HepG2 (cell line): ENCODE results near the gene SFMBT1. TPM values are rescaled to one million over a fixed set of nuclear protein-coding genes. Genes with fewer than 3 reads are reported as not detected.
A peak's percentile ranks its signal among the peaks of the same experiment; 100 is the strongest.

Experiments used
- ATAC-seq: fragments of 200-7000 bp; cut with Tn5 transposase; 3 replicates; pipeline ENCODE4 v1.9.1; 2020; ENCODE audit warnings: mild to moderate bottlenecking, moderate library complexity
- BruUV-seq: library from RNA; stranded (reverse); fragments of 400-500 nt; replicated peaks from 2 replicates; lab custom pipeline; 2021; lab: Mats Ljungman, UMichigan
- CTCF ChIA-PET: fragments of 300-600 bp; formaldehyde crosslinking; extraction: SDS; loops from one replicate; lab custom pipeline; 2021; ENCODE audit warnings: low total read pairs, inconsistent platforms, low intra/inter-chr PET ratio; lab: Yijun Ruan, JAX
- POLR2A ChIA-PET: fragments of 350-600 bp; sonication (Branson Sonifier 250); formaldehyde crosslinking; loops from one replicate; lab custom pipeline; 2020; ENCODE audit warnings: antibody characterized with exemption, inconsistent platforms; lab: Yijun Ruan, JAX
- DNase-seq: peaks from one replicate; pipeline ENCODE4 v3.0.0-alpha.2; 2015; ENCODE audit warnings: low spot score
- FAIRE-seq: peaks from 3 replicates; lab custom pipeline; 2011; peaks lifted over from hg19 to GRCh38; lab: Jason Lieb, UNC
- H2AFZ ChIP-seq: one replicate; pipeline ENCODE4 v1.6.1; 2011; ENCODE audit warnings: low read length, inconsistent platforms
- H3K27ac ChIP-seq: fragments of 300-600 bp; 3 replicates; pipeline ENCODE4 v1.8.0; 2011; ENCODE audit warnings: mixed run types, mild to moderate bottlenecking, mixed read lengths, low read length, inconsistent platforms; ENCODE audit not compliant: insufficient read depth; ENCODE audit errors: extremely low read length
- H3K27me3 ChIP-seq, 2 experiments: fragments of 200-600 bp in 1 of 2; 2 replicates in 1 of 2; 3 replicates in 1 of 2; pipeline versions ENCODE4 v1.6.0 to v1.8.0; 2011; ENCODE audit warnings: low read length in 2 of 2, mild to moderate bottlenecking in 2 of 2, moderate library complexity in 2 of 2, inconsistent platforms in 1 of 2; ENCODE audit not compliant: insufficient read depth in 2 of 2, control insufficient read depth in 1 of 2
- H3K36me3 ChIP-seq, 2 experiments: fragments of 200-600 bp in 1 of 2; replicated peaks in 1 of 2; 2 replicates in 1 of 2; 3 replicates in 1 of 2; pipeline versions ENCODE4 v1.5.1 to v1.8.0; 2011; ENCODE audit warnings: low read length in 2 of 2, inconsistent platforms in 1 of 2; ENCODE audit not compliant: insufficient read depth in 2 of 2, control insufficient read depth in 1 of 2
- H3K4me1 ChIP-seq: 2 replicates; pipeline ENCODE4 v1.5.1; 2012; ENCODE audit warnings: low read length, inconsistent platforms; ENCODE audit not compliant: insufficient read depth
- H3K4me2 ChIP-seq: 2 replicates; pipeline ENCODE4 v1.6.0; 2011; ENCODE audit warnings: low read depth, low read length, inconsistent platforms
- H3K4me3 ChIP-seq, 3 experiments: fragments of 200-600 bp in 1 of 3; sonication (generic), shearing (Covaris generic) in 1 of 3; replicated peaks in 1 of 3; 2 replicates each; pipeline ENCODE4 v1.5.1; 2011 to 2016; ENCODE audit warnings: low read length in 3 of 3, inconsistent platforms in 2 of 3, low read depth in 2 of 3, mild to moderate bottlenecking in 2 of 3, control low read depth in 1 of 3, mixed read lengths in 1 of 3; ENCODE audit not compliant: insufficient read depth in 1 of 3
- H3K79me2 ChIP-seq: one replicate; pipeline ENCODE4 v1.6.1; 2011; ENCODE audit warnings: low read length, inconsistent platforms; ENCODE audit not compliant: insufficient read depth
- H3K9ac ChIP-seq: 2 replicates; pipeline ENCODE4 v1.6.0; 2011; ENCODE audit warnings: mild to moderate bottlenecking, low read depth, low read length, inconsistent platforms; ENCODE audit not compliant: insufficient read depth
- H3K9me3 ChIP-seq: 2 replicates; pipeline ENCODE4 v1.5.1; 2012; ENCODE audit warnings: mild to moderate bottlenecking, low read length
- H4K20me1 ChIP-seq: 2 replicates; pipeline ENCODE4 v1.6.0; 2011; ENCODE audit warnings: inconsistent platforms, mild to moderate bottlenecking, low read length, moderate library complexity; ENCODE audit not compliant: insufficient read depth
- CHCHD3 ChIP-seq: sonication (generic); formaldehyde crosslinking; IDR thresholded peaks from 2 replicates; pipeline ENCODE4 v1.8.0; 2022; ENCODE audit warnings: mild to moderate bottlenecking, missing genetic modification reagents, moderate library complexity
- SMC3 ChIP-seq: IDR thresholded peaks from 2 replicates; pipeline ENCODE4 v1.6.1; 2011; ENCODE audit warnings: low read length, improper control_type of control experiment
- SOX6 ChIP-seq, 2 experiments: fragments of 450-650 bp in 1 of 2; sonication (generic) in 1 of 2; formaldehyde crosslinking in 1 of 2; IDR thresholded peaks; 2 replicates each; pipeline versions ENCODE4 v1.4.0 to v1.6.1; 2017 to 2020; ENCODE audit warnings: antibody characterized with exemption in 1 of 2, mild to moderate bottlenecking in 1 of 2, missing genetic modification reagents in 1 of 2
- STAG1 ChIP-seq: sonication (generic); formaldehyde crosslinking; IDR thresholded peaks from 2 replicates; pipeline ENCODE4 v1.4.0; 2020; ENCODE audit warnings: missing genetic modification reagents
- ZNF143 ChIP-seq: sonication (generic); formaldehyde crosslinking; IDR thresholded peaks from 2 replicates; pipeline ENCODE4 v1.4.0; 2020; ENCODE audit warnings: missing genetic modification reagents
- ZNF776 ChIP-seq: sonication (generic); formaldehyde crosslinking; IDR thresholded peaks from 2 replicates; pipeline ENCODE4 v1.4.0; 2020; ENCODE audit warnings: mild to moderate bottlenecking, missing genetic modification reagents
- WGBS: methylation state at CpG from one replicate; pipeline ENCODE4 v1.1.6; 2017; ENCODE audit warnings: low lambda C conversion rate; 5-methylcytosine and 5-hydroxymethylcytosine counted together
- in situ Hi-C: cut with HindIII; loops from 2 replicates; pipeline ENCODE4 v1.10.0; 2017; ENCODE audit warnings: low pct_unique_long_range_greater_than_20kb; ENCODE audit not compliant: extremely low pct_ligation_motif_present
- intact Hi-C: fragments of 100-400 bp; cut with micrococcal nuclease; formaldehyde crosslinking; loops from one replicate; pipeline ENCODE4 v1.10.0; 2022; ENCODE audit not compliant: unreplicated experiment
- polyA plus RNA-seq, 8 experiments: library from polyadenylated mRNA; depleted of rRNA in 3 of 8; stranded (reverse) in 7 of 8; unstranded in 1 of 8; fragments of >200 nt; fragmentation: Illumina TruSeq in 4 of 8; extraction: Trizol in 4 of 8; gene quantifications; 2 replicates each; pipeline versions ENCODE4 v1.2.1 to v1.2.3, GENCODE V29; 2011 to 2016; ENCODE audit warnings: low read depth in 4 of 8, missing spikeins in 1 of 8, mixed read lengths in 1 of 8; ENCODE audit not compliant: insufficient read depth in 1 of 8
- total RNA-seq, 5 experiments: library from RNA; depleted of rRNA; stranded (reverse); fragments of >200 nt; fragmentation: Illumina TruSeq; extraction: Trizol; gene quantifications; 2 replicates each; pipeline ENCODE4 v1.2.3, GENCODE V29; 2016; ENCODE audit warnings: low read depth in 1 of 5
- TF ChIP-seq, protein P1 (sequence below): sonication (generic); formaldehyde crosslinking; IDR thresholded peaks from 2 replicates; pipeline ENCODE4 v1.5.0; 2020; ENCODE audit warnings: mild to moderate bottlenecking, missing genetic modification reagents, moderate library complexity
- TF ChIP-seq, protein P2 (sequence below): sonication (generic); formaldehyde crosslinking; IDR thresholded peaks from 2 replicates; pipeline ENCODE4 v1.8.1; 2023; ENCODE audit warnings: mild to moderate bottlenecking, missing genetic modification reagents, borderline replicate concordance
- TF ChIP-seq, protein P3 (sequence below): sonication (generic); formaldehyde crosslinking; IDR thresholded peaks from 2 replicates; pipeline ENCODE4 v1.5.1; 2020; ENCODE audit warnings: missing genetic modification reagents, mild to moderate bottlenecking, borderline replicate concordance

SFMBT1 gene
- total and polyA plus RNA-seq, 2 of the 13 experiments (the other 11 are each of a cell fraction or from before 2014, with no cell fraction given), result 3.8 to 12.8 TPM

DNA sequence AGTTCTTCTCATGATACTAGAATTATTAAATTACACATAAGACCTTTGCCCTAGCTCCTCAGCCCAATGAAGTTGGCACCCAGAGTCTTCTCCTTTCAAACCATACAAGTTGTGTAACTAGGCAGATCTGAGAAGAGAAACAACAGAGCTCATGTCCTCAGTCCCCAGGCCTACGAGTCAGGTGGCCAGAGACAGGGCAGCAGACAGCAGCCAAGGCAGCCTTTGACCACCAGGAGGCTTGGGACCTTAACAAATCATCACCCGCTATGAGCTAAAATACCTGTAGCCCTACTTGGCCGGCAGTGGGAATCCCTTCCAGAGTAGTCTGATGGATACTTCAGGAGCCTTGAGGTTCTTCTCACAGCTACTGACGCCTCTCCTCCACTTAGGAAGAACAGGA is 166.8 kb downstream of the SFMBT1 start:
- TF ChIP-seq SMC3 (peak; percentile 7; the same call in 1 of the 2 replicates), ZNF776 (CRISPR knock-in tag) (no peak), STAG1 (0 out of 2 replicates have a peak, but pooled peaks have one; percentile 18)
- TF ChIP-seq, protein P1, sequence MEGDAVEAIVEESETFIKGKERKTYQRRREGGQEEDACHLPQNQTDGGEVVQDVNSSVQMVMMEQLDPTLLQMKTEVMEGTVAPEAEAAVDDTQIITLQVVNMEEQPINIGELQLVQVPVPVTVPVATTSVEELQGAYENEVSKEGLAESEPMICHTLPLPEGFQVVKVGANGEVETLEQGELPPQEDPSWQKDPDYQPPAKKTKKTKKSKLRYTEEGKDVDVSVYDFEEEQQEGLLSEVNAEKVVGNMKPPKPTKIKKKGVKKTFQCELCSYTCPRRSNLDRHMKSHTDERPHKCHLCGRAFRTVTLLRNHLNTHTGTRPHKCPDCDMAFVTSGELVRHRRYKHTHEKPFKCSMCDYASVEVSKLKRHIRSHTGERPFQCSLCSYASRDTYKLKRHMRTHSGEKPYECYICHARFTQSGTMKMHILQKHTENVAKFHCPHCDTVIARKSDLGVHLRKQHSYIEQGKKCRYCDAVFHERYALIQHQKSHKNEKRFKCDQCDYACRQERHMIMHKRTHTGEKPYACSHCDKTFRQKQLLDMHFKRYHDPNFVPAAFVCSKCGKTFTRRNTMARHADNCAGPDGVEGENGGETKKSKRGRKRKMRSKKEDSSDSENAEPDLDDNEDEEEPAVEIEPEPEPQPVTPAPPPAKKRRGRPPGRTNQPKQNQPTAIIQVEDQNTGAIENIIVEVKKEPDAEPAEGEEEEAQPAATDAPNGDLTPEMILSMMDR (CRISPR knock-in tag), result peak; percentile 25; the same call in 1 of the 2 replicates
- TF ChIP-seq, protein P2, sequence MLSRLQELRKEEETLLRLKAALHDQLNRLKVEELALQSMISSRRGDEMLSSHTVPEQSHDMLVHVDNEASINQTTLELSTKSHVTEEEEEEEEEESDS (CRISPR knock-in tag), result no peak
- Histone ChIP-seq H3K36me3 (0 out of 5 replicates have a peak, but pooled peaks cover 0 to 3% of the 10 kb centered on the region in 2 experiments), H3K9me3 (no peaks in the 10 kb centered on the region), H3K4me1 (peaks cover 7% of the 10 kb centered on the region), H3K27me3 (no peaks in the 10 kb centered on the region), H3K4me3 (no peak overlapping the region), H3K4me2 (no peak overlapping the region), H3K79me2 (no peaks in the 10 kb centered on the region), H4K20me1 (no peaks in the 10 kb centered on the region), H3K27ac (no peak overlapping the region), H2AFZ (no peak overlapping the region), H3K9ac (no peak overlapping the region)
- WGBS, result 91% methylated on average over 4 of the region's 4 CpGs
- CTCF ChIA-PET, result no interaction called here
- no TSS peak for BruUV-seq
- peak; percentile 85 for ATAC-seq
- in situ Hi-C loops, result no loop called here
- POLR2A ChIA-PET, result no interaction called here
- no peak for DNase-seq
- no peak for FAIRE-seq
- intact Hi-C loops, result no loop called here

DNA sequence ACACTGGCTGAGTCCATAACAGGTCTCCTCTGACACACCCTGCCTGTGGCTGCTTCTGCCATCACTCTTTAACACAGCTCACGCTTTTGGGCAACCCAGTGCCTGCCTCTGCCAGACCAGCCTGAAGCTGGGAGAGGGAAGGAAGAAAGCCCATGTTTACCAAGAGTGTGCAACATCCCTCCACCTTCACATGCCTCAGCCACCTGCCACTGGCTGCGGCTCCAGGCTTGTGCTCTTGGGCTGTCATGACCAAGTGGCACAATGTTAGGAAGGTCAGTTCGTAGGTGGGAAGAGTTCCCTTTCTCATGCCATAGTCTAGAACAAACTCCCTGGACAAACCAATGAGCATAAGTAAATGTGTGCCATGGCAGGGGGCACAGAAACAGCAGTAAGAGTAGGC is 168.8 kb downstream of the SFMBT1 start:
- Histone ChIP-seq H3K9me3 (no peaks in the 10 kb centered on the region), H3K79me2 (no peaks in the 10 kb centered on the region), H4K20me1 (no peaks in the 10 kb centered on the region), H2AFZ (no peak overlapping the region), H3K4me1 (peaks cover 15% of the 10 kb centered on the region), H3K9ac (no peak overlapping the region), H3K27me3 (no peaks in the 10 kb centered on the region), H3K4me2 (no peak overlapping the region), H3K27ac (no peak overlapping the region), H3K36me3 (0 out of 5 replicates have a peak, but pooled peaks cover 0 to 3% of the 10 kb centered on the region in 2 experiments), H3K4me3 (no peak overlapping the region)
- DNase-seq (no peak), ATAC-seq (no peak), FAIRE-seq (no peak)
- intact Hi-C loops, result no loop called here
- 97% methylated on average over 3 of the region's 3 CpGs for WGBS
- ChIA-PET POLR2A (no interaction called here), CTCF (no interaction called here)
- in situ Hi-C loops, result no loop called here
- no peak for TF ChIP-seq SOX6 (IDR thresholded peaks at IDR 0.05)
- TF ChIP-seq SOX6 (CRISPR knock-in tag; IDR thresholded peaks at IDR 0.05), result no peak
- TF ChIP-seq ZNF143 (CRISPR knock-in tag), result no peak
- TF ChIP-seq CHCHD3, result no peak
- TF ChIP-seq, protein P3, sequence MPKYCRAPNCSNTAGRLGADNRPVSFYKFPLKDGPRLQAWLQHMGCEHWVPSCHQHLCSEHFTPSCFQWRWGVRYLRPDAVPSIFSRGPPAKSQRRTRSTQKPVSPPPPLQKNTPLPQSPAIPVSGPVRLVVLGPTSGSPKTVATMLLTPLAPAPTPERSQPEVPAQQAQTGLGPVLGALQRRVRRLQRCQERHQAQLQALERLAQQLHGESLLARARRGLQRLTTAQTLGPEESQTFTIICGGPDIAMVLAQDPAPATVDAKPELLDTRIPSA (CRISPR knock-in tag), result no peak
- no TSS peak for BruUV-seq
